HEK293 (cell line): Measurements from ENCODE around the gene PHRF1.

Source experiments
- BCL11A ChIP-seq: fragments of 450-650 bp; formaldehyde crosslinking; IDR thresholded peaks from 2 replicates; pipeline ENCODE4 v1.5.1; 2016; ENCODE audit warnings: low read depth, missing biosample characterization, missing genetic modification characterization
- ZNF114 ChIP-seq: fragments of 450-650 bp; formaldehyde crosslinking; IDR thresholded peaks from 2 replicates; pipeline ENCODE4 v1.5.0; 2017; ENCODE audit warnings: missing biosample characterization, missing genetic modification characterization
- ZNF138 ChIP-seq: fragments of 450-650 bp; formaldehyde crosslinking; IDR thresholded peaks from 2 replicates; pipeline ENCODE4 v1.5.1; 2016; ENCODE audit warnings: missing biosample characterization, missing genetic modification characterization, borderline replicate concordance
- ZNF169 ChIP-seq: fragments of 450-650 bp; formaldehyde crosslinking; IDR thresholded peaks from 2 replicates; pipeline ENCODE4 v1.5.1; 2016; ENCODE audit warnings: missing biosample characterization, missing genetic modification characterization
- ZNF24 ChIP-seq: fragments of 450-650 bp; formaldehyde crosslinking; IDR thresholded peaks from 2 replicates; pipeline ENCODE4 v1.5.1; 2016; ENCODE audit warnings: missing biosample characterization, missing genetic modification characterization
- ZNF660 ChIP-seq: fragments of 450-650 bp; IDR thresholded peaks from 2 replicates; pipeline ENCODE4 v1.5.1; 2018; ENCODE audit warnings: missing biosample characterization, mild to moderate bottlenecking, missing genetic modification characterization
- ZNF785 ChIP-seq: fragments of 450-650 bp; formaldehyde crosslinking; IDR thresholded peaks from 2 replicates; pipeline ENCODE4 v1.5.1; 2016; ENCODE audit warnings: missing biosample characterization, missing genetic modification characterization
- TF ChIP-seq, protein P1 (sequence below): fragments of 450-650 bp; formaldehyde crosslinking; IDR thresholded peaks from 2 replicates; pipeline ENCODE4 v1.5.1; 2016; ENCODE audit warnings: missing biosample characterization, missing genetic modification characterization
- TF ChIP-seq, protein P2 (sequence below): sonication (generic); formaldehyde crosslinking; IDR thresholded peaks from 2 replicates; pipeline ENCODE4 v1.8.1; 2022; ENCODE audit warnings: mild to moderate bottlenecking, moderate library complexity, missing genetic modification reagents

DNA sequence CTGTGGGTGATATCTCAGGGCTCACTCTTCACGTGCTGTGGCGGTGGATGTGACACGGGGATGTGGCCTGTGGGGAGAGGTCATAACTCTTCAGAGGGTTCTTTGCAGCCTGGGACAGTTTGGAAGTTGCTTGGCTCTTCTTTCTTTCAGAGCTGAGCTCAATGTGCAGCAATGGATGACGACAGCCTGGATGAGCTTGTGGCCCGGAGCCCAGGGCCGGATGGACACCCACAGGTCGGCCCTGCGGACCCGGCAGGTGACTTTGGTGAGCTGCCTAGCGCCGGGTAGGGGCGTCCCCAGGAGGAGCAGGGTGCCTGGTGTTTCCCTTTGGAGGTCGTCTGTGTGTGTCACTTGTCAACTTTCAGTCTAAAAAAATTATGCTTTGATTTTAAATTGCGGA is 5.1 kb downstream of the PHRF1 start:
- TF ChIP-seq ZNF24 (tag by site-specific recombination), result no peak
- TF ChIP-seq BCL11A (tag by site-specific recombination), result no peak
- TF ChIP-seq ZNF169, result no peak
- TF ChIP-seq ZNF785 (tag by site-specific recombination), result no peak
- TF ChIP-seq ZNF138 (tag by site-specific recombination), result no peak
- no peak for TF ChIP-seq ZNF114
- TF ChIP-seq ZNF660 (tag by site-specific recombination), result no peak
- TF ChIP-seq, protein P1, sequence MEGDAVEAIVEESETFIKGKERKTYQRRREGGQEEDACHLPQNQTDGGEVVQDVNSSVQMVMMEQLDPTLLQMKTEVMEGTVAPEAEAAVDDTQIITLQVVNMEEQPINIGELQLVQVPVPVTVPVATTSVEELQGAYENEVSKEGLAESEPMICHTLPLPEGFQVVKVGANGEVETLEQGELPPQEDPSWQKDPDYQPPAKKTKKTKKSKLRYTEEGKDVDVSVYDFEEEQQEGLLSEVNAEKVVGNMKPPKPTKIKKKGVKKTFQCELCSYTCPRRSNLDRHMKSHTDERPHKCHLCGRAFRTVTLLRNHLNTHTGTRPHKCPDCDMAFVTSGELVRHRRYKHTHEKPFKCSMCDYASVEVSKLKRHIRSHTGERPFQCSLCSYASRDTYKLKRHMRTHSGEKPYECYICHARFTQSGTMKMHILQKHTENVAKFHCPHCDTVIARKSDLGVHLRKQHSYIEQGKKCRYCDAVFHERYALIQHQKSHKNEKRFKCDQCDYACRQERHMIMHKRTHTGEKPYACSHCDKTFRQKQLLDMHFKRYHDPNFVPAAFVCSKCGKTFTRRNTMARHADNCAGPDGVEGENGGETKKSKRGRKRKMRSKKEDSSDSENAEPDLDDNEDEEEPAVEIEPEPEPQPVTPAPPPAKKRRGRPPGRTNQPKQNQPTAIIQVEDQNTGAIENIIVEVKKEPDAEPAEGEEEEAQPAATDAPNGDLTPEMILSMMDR, result no peak
- TF ChIP-seq, protein P2, sequence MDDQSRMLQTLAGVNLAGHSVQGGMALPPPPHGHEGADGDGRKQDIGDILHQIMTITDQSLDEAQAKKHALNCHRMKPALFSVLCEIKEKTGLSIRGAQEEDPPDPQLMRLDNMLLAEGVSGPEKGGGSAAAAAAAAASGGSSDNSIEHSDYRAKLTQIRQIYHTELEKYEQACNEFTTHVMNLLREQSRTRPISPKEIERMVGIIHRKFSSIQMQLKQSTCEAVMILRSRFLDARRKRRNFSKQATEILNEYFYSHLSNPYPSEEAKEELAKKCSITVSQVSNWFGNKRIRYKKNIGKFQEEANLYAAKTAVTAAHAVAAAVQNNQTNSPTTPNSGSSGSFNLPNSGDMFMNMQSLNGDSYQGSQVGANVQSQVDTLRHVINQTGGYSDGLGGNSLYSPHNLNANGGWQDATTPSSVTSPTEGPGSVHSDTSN, result no peak
